GM18858 (cell line): ENCODE results near the gene RASL10A.

Experiments
- ATAC-seq: cut with Tn5 transposase; IDR thresholded peaks from one replicate; pipeline ENCODE4 v1.9.1; 2021; ENCODE audit not compliant: unreplicated experiment

RASL10A gene

DNA sequence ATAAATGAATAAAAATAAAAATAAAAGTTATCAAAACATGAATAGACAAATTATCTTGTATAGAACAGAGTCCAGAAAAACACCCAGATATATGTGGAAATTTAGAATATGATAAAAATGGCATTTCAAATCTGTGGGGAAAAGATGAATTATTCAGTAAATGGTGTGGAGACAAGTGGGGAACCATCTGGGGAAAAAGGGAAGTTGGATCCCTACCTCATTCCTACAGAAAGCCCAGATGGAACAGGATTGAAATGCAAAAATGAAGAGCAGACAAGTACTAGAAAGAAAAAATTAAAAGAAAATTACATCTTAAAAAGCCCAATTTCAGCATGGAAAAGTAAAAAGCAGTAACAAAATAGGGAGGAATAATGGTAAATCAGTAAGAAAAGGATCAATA lies 8.1 kb upstream of the RASL10A start:
- ATAC-seq = no peak

DNA sequence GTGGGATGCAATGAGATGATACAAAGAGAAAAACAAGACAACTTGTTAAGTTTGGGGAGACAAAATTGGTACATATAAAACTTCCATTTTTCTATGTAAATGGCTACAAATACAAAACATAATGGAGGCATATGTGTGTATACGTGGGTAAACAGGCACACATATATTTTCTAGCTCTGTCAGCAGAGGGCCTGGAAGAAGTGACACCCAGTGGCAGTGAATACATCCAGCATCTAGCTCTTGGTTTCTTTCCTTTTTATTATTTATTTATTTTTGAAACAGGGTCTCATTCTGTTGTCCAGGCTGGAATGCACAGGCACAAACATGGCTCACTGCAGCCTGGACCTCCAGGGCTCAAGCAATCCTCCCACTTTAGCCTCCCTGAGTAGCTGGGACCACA lies 5.0 kb upstream of the RASL10A start:
- no peak for ATAC-seq

DNA sequence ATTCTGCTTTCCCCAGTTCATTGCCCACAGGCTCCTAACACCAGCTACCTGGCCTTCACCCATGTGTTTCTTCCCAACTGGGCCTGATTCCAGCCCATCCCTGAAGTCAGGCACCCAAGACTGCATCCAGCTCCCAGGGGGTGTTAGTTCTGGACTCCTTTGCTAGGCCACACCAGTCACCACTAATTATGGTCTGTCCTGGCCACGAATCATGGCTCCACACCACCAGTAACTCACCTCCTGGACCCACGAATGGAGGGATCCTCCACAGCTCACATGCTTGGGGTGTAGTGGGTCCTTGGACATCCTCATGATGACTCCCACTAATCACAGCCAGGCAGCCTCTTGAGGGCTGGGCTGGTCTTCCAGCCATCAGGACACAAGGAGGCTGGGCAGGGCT lies 3.6 kb upstream of the RASL10A start:
- ATAC-seq = no peak

DNA sequence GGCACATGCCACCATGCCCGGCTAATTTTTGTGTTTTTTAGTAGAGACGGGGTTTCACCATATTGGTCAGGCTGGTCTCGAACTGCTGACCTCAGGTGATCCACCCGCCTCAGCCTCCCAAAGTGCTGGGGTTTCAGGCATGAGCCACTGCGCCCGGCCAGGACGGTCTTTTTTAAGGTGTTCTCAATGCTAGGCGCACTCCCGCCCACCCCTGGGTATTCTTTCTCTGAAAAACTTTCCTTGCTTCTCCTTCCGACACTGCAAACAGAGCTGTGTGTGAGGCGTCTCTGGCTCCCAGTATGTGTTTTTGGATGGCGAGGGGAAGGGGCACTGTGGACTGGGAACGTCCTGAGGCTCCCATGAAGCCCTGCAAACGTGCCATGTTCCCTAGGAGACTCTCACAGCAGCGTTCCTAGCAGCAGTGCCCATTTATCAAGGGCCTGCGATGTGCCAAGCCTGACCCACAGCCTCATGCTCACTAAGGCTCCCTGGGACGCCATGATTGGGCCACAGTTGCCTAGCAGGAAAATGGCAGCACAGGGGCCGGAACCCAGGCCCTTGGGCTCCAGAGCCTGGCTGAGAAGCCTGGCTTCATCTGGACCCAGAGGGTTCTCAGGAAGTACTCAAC lies 2.4 kb upstream of the RASL10A start:
- ATAC-seq = no peak

DNA sequence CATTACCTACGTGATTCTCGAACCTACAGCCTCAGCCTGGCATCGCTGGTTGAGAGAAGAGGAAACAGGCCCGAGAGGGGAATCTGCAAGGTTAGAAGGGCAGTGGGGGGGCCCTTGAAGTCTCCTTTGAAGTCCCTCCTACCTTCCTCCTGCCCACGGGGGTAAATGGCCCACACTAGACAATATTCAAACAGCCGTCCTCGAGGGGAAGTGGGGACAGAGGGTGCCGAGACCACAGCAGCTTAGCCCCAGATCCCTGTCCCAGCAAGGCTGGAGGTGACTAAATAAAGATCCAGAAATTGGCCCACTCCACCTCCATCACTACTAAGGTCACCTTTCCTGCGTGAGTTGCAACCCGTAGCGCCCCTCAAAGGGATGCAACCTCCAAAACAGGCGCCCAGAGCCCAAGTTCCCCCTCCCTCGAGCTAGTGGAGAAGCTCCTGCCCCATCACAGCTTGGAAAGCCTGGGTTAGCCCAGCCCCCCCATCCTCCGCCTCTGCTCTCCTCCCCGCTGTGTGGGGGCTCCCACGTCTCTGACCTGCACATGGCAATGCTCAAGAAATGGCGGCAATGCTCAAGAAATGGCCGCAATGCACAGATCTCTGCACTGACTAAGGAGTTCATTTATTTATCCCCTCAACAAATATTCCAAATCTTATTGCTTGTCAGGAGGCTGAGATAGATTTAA lies 788 bp upstream of the RASL10A start:
- no peak for ATAC-seq

DNA sequence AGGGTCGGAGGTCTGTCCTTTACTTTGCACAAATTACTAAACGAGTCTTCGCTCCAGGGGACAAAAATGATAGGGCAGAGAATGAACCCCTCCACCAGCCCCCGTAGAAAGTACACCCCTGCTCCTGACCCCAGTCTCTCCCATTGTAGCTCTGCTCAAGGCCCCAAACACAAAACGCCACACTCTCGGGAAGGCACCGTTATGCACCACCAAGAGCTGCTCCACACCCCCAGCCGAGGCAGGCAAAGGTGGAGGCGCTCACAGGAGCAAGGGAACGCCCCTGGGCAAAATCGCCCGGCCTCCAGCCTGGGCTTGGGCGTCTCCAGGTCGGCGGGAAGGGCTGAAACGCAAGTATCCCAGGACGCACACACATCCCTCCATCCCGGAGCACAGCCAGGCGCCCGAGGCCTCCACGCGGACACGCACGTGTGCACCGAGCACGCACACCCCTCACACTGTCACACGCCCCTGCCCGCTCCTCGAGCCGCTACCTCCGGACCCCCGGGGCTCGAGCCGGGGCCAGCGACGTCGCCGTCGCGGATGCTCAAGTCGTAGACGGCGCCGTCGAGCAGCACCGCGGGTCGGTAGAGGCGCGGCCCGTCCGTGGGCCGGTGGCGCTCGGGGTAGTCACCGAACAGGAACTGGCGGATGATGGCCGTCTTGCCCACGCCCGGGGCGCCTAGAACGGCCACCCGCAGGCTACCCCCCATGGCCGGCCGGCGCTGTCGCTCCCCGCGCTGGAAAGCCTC lies 786 bp downstream of the RASL10A start:
- ATAC-seq = no peak

DNA sequence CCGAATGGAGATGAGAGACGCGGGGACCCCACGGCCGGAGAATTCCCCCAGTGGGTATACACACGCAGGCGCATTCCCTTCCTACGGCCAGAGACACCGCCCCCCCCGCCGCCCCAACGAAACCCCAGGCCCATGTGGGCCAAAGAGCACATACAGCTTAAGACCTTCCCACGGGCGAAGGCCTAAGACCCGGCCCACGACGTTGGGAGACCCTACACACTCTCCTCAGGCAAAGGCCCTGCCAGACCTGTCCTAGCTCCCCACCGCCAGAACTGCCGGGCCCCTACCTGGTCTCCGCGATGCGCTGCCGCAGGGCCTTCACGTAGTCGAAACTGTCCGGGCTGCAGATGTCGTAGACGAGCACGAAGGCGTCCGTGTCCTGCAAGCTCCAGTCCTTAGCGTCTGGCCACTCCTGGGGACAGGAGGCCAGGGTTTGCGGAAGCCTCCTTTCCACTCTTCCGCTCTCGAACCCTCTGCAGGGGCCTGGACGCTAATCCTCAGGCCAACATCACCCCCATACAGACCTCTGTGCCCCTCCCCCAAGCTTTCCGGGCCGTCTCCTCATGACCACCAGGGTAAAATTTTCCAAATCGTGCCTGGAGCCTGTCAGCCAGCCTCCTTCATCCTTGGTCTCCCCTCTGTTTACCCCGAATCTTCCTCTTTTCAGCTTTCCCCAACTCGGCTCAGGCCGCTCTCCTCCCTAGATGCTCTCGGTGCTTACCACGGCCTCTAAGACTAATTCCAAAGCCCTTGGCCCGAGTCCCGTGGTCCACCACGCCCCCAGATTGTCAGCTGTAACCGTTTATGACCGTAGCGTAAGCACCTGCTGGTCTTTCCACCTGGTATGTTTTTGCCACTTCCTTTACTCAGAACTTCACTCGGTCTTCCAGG lies 1.7 kb downstream of the RASL10A start:
- ATAC-seq = no peak

DNA sequence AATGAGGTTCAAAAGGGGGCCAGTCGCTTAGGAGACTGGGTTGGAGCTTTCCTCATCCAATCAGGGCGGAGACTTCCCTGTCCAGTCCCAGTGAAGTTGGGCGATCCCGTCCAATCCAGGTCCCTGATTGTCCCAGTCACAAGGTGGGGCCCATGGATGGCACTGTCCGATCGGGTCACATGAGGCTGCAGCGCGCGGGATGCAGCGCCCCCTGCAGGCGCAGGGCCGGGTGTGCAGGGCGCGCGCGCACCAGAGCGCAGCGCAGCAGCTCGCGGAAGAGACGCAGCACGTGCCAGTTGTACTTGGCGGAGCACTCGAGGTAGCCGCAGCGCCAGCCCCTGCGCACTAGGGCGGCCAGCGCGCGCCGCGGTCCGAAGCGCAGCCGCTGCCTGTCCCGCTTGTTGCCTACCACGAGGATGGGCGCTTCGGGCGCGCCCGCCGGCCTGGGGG lies 2.3 kb downstream of the RASL10A start:
- ATAC-seq = no peak

DNA sequence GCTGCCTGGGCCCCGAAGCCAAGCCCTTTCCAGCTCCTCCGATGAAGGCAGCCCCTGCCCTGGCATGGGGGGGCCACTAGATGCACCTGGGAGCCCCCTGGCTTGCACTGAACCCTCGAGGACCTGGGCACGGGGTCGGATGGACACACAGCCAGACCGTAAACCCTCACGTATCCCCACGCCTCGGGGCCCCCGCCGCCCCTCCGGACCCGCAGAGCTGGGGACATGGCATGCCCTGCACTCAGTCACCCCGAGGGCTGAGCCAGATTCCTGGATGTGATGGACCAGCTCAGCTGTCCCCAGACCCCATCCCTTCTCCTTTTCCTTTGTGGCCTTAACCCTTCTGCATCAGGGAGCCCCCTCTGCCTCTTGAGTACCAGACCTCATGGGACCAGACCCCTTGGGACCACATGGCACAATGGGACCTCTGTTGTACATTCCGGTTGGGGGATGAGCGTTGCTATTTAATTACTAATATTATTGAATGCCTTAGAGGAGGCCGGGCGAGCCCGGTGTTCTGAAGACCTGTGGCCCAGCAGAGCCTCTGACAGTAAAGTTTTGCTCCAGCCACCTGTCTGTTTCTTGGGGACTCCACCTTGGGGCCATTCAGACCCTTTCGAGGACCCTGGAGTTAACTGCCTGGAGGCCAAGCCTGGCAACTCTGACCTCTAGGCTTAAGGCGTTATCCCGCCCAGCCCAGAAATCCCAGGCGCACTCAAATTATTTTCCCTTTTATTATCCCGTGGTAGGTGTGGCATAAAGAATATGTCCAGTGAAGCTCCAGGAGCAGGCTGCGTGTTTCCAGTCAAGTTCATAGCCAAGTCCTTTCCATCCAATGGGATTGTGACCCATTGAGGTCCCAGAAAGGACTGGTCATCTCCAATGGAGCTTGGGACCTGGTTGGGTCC lies 3.0 kb downstream of the RASL10A start:
- ATAC-seq = no peak

DNA sequence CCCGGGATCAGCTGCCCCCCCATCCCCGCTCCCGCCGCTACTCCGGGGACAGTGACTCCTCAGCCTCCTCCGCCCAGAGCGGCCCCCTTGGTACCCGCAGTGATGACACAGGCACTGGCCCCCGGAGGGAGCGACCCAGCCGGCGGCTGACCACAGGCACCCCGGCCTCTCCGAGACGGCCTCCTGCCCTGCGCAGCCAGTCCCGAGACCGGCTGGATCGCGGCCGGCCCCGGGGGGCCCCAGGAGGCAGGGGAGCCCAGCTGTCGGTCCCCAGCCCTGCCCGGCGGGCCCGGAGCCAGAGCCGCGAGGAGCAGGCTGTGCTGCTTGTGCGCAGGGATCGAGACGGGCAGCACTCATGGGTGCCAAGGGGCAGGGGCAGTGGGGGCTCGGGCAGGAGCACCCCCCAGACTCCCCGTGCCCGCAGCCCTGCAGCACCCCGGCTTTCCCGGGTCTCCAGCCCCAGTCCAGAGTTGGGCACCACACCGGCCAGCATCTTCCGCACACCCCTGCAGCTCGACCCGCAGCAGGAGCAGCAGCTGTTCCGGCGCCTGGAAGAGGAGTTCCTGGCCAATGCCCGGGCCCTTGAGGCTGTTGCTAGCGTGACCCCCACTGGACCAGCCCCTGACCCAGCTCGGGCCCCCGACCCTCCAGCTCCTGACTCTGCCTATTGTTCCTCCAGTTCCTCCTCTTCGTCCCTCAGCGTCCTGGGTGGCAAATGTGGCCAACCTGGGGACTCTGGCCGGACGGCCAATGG lies 3.9 kb downstream of the RASL10A start:
- no peak for ATAC-seq

DNA sequence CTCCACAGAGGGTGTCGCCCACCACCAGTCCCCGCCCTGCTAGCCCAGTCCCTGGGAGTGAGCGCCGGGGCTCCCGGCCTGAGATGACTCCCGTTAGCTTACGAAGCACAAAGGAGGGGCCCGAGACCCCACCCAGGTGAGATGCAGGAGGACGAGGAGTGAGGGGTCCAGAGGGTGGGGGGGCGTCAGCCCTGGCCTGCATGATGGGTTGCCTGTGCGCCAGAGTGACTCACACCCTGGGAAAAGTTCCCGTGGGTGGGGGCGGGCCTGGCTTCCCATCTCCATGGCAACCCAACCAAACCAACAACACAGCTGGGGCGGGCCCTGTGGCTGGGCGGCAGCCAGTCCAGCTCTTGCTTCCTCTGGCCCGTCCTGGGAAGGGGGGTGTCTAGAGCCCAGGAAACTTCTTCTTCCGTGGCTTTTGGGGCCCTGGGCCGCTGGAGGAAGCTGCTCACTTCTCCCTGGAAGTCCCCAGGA lies 4.6 kb downstream of the RASL10A start:
- no peak for ATAC-seq

DNA sequence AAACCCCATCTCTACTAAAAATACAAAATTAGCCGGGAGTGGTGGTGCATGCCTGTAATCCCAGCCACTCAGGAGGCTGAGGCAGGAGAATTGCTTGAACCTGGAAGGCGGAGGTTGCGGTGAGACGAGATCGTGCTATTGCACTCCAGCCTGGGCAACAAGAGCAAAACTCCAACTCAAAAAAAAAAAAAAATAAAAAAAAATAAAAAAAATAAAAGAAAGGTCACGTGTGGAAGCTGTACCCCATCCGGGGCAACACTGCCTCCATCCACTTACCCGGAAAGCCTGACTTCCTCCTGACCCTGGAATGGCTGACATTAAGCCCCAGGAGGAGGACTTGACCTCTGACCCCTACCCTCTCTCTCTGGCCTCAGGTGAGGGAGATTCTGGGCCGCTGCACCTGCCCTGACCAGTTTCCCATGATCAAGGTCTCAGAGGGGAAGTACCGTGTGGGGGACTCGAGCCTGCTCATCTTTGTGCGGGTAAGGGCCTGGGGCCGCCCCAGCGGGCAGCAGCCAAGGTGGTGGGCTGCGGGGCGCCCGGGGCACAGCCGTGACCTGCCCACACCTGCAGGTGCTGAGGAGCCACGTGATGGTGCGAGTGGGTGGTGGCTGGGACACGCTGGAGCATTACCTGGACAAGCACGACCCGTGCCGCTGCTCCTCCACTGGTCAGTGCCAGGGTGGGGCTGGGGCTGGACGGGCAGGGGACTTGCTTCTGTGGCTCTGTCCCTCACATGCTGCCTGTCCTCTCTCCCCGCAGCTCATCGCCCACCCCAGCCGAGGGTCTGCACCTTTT lies 5.2 kb downstream of the RASL10A start:
- ATAC-seq = no peak

DNA sequence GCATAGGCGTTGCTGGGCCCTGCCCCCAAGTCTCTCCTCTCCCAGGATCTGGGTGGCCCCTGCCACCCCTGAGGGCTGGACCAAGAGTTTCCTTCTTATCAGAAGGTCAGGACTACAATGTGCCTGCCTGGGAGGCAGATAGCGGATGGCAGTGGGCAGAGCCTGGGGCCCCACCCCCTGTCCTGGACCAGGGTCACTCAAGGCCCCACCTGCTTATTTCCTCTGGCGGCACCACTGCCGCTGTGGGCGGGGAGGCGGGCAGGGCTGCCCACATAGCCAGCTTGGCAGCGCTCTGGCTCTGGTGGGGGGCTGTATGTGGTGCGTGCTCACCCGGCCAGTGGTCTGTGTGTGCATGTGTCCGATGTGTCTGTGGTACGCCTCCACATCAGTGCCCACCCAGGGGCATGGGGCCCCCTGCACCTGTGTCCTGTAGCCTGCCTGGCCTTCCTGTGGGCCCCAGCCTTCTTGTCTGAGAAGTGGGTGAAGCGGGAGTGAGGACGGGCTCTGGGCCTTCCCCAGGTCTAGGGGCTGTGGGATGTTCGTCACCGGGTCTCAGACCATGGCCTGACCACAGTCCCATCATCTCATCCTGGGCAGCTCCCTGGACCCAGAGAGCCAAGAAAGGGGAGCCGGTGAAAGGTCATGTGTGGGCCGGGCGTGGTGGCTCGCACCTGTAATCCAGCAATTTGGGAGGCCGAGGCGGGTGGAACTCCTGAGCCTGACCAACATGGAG lies 6.0 kb downstream of the RASL10A start:
- no peak for ATAC-seq

DNA sequence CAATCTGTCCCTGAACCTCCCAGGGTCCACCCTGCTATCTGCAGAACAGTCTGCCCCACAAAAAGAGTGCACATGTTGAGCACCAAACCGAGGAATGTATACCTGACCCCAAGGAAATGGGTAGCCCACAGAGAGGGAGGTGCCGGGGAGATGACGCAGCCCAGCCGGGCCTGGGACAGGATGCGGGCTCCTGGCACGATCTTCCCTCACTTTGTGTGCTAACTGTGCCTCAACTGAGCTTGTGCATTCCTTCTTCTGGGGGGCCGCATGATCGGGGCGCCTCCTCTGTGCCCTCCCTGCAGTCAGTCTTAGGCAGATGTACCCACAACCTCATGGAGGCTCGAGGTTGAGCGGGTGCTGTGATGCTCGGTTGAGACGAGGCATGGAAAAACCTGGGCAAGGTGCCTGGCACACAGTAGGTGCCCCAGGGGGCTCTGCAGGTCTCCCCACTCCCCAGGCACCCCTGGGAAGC lies 6.7 kb downstream of the RASL10A start:
- no peak for ATAC-seq

DNA sequence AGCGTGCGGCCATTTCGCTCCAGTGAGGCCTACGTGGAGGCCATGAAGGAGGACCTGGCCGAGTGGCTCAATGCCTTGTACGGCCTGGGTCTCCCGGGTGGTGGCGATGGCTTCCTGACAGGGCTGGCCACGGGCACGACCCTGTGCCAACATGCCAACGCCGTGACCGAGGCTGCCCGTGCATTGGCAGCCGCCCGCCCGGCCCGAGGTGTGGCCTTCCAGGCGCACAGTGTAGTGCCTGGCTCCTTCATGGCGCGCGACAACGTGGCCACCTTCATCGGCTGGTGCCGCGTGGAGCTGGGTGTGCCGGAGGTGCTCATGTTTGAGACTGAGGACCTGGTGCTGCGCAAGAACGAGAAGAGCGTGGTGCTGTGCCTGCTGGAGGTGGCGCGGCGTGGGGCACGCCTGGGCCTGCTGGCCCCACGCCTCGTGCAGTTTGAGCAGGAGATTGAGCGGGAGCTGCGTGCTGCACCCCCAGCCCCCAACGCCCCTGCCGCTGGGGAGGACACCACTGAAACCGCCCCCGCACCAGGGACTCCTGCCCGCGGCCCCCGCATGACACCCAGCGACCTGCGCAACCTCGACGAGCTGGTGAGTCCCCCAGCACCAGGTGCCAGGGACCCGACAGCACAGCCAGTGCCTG lies 7.2 kb downstream of the RASL10A start:
- ATAC-seq = no peak

DNA sequence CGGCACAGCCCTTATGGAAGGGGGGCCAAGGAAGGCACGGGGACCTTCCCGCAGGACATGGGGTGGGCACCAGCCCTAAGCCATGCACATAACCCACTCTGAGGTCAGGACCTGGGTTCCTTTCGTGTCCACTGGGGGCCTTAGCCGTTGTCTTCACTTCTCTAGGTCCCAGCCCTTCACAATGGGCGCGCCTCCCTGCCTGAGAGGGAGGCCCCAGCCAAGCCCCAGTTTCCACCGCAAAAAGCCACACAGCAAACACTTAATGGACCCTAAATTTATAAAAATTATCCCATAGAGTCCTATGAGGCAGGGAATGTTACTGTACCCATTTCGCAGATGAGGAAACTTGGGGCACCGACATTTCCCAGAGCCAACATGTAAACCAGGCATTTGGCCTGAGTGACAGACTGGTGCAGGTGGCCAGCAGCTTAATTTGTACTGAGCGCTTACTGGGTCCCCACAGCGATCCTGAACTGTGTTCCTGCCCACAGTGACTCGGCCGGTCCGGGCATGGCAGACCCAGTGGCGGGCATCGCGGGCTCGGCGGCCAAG lies 7.8 kb downstream of the RASL10A start:
- ATAC-seq = no peak
